HG03060 (cell line): ENCODE data around the gene HOXA2.

Experiments
- ATAC-seq: cut with Tn5 transposase; IDR thresholded peaks from one replicate; pipeline ENCODE4 v1.9.1; 2021; ENCODE audit warnings: low read depth, moderate number of reproducible peaks; ENCODE audit not compliant: unreplicated experiment

Gene HOXA2

GRCh38 chr7:27141923-27142579 lies 39.6 kb upstream of the HOXA2 start:
- no peak for ATAC-seq

GRCh38 chr7:27141137-27141922 lies 38.8 kb upstream of the HOXA2 start:
- no peak for ATAC-seq

- no peak for ATAC-seq
Measured at GRCh38 chr7:27140126-27140857, 37.8 kb upstream of the HOXA2 start.

GRCh38 chr7:27139334-27140125 lies 37.0 kb upstream of the HOXA2 start:
- no peak for ATAC-seq

- ATAC-seq, result no peak
Measured at GRCh38 chr7:27138985-27139333, 36.5 kb upstream of the HOXA2 start.

GRCh38 chr7:27138472-27138871 lies 36.0 kb upstream of the HOXA2 start:
- no peak for ATAC-seq

- no peak for ATAC-seq
Measured at GRCh38 chr7:27137640-27138315, 35.3 kb upstream of the HOXA2 start.

- no peak for ATAC-seq
Measured at GRCh38 chr7:27134392-27134791, 31.9 kb upstream of the HOXA2 start.

- ATAC-seq, result no peak
Measured at GRCh38 chr7:27133409-27134231, 31.1 kb upstream of the HOXA2 start.

GRCh38 chr7:27132978-27133377 lies 30.5 kb upstream of the HOXA2 start:
- no peak for ATAC-seq

GRCh38 chr7:27132214-27132613 lies 29.7 kb upstream of the HOXA2 start:
- ATAC-seq, result no peak

- no peak for ATAC-seq
Measured at GRCh38 chr7:27131390-27131819, 28.9 kb upstream of the HOXA2 start.

- ATAC-seq, result no peak
Measured at GRCh38 chr7:27130540-27131389, 28.3 kb upstream of the HOXA2 start, which contains the start of gene HOXA4. TSS of gene HOXA4 (minus strand) at chr7:27130757. CDS start at chr7:27130733, 24 bp downstream.

GRCh38 chr7:27129729-27130539 lies 27.5 kb upstream of the HOXA2 start:
- ATAC-seq, result no peak

GRCh38 chr7:27128776-27129728 lies 26.6 kb upstream of the HOXA2 start:
- ATAC-seq, result no peak

GRCh38 chr7:27128034-27128433 lies 25.6 kb upstream of the HOXA2 start:
- ATAC-seq, result no peak
